Pons (tissue), 1 donor: ENCODE measurements around the gene KRT13.

Experiments
- DNase-seq: peaks from one replicate; pipeline ENCODE4 v3.0.0-alpha.2; 2016; ENCODE audit warnings: low spot score

Gene KRT13

DNA sequence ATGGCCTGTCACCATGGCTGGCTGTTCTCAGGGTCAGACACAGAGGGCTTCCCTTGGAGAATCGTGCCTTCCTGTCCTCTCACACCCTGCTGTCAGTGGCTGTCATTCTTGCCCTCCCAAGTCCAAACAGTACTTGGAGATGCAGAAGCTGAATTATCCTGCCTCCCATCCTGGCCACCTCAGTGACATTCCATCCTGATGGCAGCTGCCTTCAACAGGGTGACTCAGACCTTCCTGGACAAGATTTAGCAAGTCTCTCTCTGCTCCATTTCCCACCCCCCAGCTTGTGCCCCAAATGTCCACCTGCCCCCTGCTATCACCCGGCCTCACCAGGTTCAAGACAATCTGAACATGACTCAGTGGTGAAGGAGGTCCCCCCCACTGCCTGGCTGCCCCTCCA, 10.9 kb downstream of the KRT13 start:
- no peak for DNase-seq

DNA sequence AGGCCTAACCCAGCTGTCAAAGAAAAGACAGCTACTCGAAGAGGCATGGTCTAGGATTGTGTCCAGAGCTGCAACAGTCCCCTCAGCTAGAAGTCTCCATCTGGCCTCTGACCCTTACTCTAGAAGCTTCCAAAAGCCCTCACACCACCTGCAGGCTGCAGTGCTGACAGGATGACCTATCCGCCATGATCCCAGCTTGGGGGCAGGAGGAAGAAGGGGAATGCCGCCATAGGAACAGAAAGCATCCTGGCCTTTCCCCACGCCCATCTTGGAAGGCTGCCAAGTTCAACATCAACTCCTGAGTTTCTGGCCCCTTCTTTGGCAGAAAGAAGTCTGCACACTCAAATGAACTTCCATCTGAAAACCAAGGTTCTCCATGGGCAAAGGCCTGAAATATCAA, 12.6 kb downstream of the KRT13 start:
- DNase-seq: peak; percentile 7

- peak; percentile 55 for DNase-seq
Measured at GRCh38 chr17:41492351-41492750, 13.1 kb downstream of the KRT13 start.

DNA sequence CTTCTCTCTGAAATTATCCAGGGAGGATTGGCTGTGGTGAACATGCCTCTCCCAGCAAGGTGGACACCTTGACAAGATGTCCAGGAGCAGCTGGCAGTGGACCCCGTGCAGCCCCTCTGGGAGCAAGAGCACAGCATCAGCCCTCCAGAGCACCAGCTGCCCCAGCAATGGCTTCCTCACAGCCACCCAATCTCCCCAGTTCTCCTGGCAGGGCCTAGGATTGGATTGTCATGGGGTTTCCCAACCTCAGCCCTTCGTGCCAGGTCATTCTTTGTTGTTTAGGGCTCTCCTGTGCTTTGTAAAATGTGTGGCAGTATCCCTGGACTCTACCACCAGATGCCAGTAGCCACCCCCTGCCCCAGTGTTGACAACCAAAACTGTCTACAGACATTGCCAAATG, 13.9 kb downstream of the KRT13 start:
- no peak for DNase-seq

DNA sequence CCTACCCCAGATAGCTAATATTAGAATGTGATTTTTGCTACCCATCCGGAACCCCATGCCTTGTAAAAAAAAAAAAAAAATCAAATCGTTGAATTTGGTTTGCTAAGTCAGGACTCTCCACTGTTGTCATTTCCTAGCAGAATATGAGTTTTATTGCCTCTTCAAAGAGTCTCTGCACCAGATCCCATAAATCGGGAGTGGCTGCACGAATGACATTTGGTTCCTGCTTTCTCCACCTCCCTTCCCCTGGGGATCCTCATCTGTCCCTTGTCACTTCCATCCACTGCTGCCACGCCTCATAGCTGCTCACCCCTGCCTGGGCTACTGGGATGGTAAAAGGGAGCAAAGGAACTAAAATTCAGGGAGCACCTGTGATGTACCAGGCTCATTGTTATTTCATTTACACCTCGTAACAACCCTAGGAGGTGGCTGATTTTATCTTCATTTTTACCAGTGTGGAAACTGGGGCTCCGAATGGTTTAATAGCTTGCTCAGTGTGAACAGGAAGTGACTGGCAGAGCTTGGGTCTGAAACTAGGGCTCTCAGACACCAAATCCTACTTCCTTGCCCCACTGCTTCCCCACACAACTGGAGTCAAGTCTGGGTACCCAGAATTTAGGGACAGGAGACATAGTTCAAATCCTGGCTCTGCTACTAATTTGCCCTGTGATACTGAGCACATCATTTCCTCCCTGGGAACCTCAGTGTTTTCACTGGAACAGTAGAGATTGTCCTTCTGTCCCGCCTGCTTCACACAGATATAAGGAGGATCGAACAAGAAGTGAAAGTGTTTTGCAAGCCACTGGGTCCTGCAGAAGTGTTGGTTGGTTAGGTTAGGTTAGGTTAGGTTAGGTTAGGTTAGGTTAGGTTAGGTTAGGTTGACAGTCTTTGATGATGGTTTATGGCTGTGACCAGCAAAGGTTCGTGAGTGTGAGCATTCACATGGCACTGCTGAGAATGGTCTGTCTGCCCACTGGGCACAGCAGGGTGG, 15.1 kb downstream of the KRT13 start:
- DNase-seq: peak; percentile 19

DNA sequence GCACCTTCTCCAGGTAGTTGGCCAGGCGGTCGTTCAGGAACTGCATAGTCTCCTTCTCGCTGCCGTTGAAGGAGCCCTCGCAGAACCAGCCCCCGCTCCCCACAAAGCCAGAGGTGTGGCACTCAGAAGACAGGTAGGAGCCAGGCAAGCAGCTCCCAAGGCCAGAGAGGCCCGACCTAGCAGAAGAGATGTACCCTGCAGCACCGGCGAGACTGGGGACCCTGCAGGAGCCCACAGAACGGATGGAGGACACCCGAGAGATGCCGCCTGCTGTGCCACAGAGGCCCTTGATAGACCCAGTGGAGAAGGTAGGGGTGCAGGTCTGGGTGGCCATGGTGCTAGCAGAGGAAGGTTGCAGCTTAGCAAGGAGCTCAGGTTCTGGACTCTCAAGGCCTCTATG, 15.9 kb downstream of the KRT13 start, which contains the start of gene KRT36:
Gene KRT36, minus strand, starts transcription at position 380 of the 400 bp plus-strand sequence. Its CDS starts 46 bp downstream, at position 334.
- no peak for DNase-seq

- DNase-seq: no peak
Measured at GRCh38 chr17:41486809-41487530, 18.4 kb downstream of the KRT13 start.

DNA sequence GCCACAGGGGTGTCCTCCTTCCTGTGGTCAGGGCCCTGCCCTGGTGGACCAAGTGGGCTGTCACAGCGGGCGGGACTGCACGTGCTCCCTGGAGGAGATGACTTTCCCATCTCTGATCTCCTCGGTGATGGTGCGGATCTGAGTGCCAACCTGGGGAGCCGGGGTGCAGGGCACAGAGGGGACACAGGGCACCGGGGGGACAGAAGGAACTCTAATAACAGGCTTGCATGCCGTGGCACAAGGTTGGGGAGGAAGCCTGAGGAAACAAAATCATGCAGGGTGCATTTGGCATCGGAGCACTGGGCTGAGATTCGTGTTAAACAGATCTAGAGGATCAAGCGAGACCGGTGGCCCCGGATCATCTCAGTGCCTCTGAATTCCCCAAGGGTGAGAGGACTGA, 19.1 kb downstream of the KRT13 start:
- DNase-seq: no peak

DNA sequence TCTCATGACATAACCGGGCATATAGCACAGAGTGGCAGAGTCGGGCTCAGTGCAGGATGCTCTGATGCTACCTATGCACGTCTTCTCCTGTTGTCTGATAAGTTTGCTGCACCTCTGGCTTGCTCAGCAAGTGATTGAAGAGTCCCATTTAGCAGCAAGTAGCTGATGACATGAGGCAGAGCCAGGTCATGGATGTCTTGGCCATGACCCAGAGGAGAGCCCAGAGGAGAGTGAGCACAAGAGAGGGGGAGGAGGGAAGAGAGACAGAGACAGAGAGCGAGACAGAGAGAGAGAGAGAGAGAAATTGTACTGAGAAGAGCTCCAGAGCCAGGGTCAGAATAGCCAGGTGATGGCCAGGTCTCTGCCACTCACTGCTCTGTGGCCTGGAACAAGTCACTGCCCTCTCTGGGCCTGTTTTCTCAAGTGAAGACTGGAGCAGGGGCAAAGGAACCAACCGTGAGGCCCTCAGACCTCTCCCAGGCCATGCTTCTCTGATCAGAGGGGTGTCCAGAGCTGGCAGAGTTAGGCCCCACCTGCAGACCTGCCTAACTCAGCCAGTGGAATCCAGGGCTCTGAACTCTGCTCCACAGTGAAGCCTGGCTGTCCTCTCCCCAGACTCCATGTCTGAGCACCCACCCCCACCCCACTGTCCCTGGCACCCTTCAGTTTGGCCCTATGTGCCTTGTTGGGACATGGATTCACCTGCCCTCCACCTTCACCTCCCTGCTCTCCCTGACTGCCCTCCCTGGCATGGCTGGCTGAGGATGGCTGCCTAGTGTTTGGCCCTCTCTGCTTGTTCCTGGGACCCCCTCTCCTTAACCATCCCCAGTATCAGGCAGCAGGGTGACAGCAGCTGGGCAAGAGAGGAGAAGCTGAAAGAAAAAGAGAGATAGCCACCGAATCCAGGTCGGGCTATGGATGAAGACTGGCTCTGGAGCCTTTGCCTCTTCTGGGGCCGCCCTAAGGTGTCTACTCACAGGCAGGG, 20.2 kb downstream of the KRT13 start:
- DNase-seq: no peak

- no peak for DNase-seq
Measured at GRCh38 chr17:41483991-41484826, 21.2 kb downstream of the KRT13 start.

DNA sequence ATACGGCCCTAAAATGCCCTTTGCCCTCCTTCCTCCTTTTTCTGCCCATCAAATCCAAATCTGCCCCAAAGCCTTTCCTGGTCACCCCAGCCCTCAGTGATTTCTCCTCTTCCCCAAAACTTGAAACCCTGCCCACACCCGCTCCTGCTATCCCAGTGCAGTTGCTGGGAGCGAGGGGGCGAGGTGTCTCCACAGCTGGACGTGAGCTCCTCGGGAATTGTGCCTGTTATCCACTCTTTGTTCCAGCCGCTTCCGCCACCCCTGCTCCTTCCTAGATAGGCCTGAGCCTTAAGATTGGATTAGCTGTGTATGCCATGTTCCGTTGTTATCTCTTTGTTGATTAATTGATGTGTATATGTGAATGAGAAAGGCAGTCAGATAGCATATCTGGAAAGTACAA, 21.9 kb downstream of the KRT13 start:
- DNase-seq: no peak

DNA sequence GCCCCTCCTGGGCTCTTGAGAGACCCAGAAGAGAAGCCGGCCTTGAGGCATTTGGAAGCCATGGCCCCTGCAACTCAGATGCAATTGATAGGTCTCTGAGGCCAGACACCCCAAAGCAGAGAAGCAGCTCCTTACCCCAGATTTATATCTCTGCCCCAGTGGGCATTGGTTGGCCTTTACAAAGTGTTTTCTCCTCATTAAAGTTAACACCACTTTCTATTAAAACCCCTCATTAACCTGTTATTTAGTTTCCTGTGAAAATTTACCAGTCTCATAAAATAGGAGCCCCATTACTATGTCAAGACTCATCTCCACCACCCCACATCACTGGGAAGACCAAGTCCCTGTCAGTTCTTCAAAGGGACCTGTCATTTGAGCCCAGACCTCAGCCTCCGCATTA, 24.4 kb downstream of the KRT13 start, which contains the start of gene KRT35:
Gene KRT35, minus strand, starts transcription at position 116 of the 400 bp plus-strand sequence. Its CDS starts 54 bp downstream, at position 62.
- no peak for DNase-seq

- DNase-seq: no peak
Measured at GRCh38 chr17:41480581-41480980, 24.8 kb downstream of the KRT13 start.

- DNase-seq: no peak
Measured at GRCh38 chr17:41480136-41480535, 25.3 kb downstream of the KRT13 start.

DNA sequence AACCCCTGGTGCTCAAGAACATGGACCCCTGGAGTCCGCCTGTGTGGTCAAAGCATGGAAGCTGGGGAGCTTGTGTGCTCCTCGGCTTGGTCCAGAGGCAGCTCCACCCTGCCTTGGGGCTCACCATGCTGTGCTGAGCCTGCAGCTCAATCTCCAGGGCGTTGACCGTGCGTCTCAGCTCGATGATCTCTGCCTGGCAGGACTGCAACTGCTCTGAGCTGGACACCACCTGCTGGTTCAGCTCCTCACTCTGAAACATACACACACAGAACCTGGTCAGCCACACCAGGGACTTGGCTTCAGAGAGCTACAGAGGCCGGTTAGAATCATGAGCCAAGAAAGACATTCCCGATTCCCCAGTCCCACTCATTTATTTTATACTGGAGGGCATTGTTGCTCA, 27.2 kb downstream of the KRT13 start:
- no peak for DNase-seq

DNA sequence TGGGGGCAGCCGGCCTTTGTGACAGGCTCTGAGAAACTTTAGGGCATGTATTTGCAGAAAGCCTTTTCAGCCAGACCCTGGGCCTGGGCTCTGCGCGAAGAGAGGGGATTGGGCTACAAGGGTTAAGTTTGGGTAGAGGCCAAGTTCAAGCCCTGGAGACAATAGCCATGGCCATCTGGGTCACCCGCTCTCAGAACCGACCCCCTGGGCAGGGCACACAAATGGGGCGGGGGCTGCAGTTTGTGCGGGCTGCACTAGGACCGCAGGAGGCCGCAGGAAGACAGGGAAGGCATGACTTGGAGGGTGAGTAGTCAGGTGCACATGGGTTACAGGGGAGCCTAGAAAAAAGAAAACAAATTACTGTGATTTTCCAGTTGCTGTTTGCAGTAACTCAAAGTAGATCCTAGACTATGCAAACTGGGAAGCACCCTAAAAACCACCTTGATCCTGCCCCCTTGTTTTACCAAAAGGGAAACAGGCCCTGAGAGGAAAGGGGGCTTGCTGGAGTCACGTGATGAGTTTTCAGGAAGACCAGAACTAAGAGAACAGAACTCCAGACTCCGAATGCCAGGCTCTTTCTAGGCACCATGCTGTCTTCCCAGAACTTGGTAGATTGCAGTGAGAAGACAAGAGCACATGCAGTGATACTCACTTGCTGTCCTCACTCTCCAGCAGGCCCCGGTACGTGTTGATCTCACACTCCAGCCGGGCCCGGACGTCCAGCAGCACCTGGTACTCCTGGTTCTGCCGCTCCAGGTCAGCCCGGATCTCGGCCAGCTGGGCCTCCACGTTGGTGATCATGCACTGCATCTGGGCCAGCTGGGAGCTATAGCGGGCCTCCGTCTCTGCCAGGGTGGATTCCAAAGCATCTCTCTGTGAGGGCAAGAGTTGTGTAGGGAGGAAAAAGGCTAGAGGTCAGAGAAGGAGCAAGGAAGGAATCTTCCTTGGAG, 28.3 kb downstream of the KRT13 start:
- no peak for DNase-seq

GRCh38 chr17:41475421-41475820, 30.0 kb downstream of the KRT13 start:
- DNase-seq: no peak

DNA sequence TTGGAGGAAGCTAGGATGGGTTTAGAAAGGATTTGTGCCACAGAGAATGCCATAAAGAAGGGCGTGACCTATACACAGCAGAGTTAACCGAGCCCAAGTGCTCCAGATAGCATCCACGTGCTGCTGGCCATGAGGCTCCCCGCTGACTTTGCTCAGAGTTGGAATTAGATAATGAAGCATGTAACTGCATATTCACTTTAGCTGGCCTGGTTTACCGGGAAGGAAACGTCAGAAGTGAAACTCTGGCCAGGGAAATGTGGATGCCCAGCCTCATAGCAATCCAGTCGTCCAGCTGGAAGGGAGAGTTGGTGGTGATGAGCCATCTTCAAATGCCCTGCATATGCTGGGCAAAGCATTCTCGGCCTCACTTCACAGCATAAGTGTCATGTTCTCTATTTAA, 30.5 kb downstream of the KRT13 start:
- DNase-seq: no peak

DNA sequence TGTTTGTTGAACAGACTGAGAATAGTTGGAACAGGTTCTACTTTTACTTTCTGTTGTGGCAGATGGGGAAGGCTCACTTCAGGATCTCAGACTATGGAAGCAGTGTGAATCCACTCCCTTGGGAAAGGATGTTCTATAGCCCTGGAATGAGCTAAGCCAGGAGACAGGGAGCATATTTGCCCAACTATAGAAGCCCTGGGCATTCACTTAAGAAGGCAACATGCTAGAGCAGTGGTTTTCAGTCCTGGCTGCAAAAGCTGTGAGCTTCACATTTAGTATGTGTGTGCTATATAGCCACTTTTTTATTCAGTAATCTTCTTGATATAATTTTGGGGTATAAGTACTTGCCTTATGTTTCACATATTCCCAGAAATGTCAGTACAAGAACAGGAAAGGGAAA, 37.1 kb downstream of the KRT13 start:
- no peak for DNase-seq

GRCh38 chr17:41467561-41467960, 37.9 kb downstream of the KRT13 start:
- no peak for DNase-seq
